Breast epithelium (tissue), 3 donors: ENCODE data around the gene MGAT4B.

Experiments used
- CTCF ChIP-seq, 3 donors: fragments of 450-650 bp; IDR thresholded peaks; one replicate each; pipeline ENCODE4 v1.5.1; 2016 to 2017; ENCODE audit warnings: antibody characterized with exemption in 3 of 3, mild to moderate bottlenecking in 3 of 3, moderate library complexity in 3 of 3
- POLR2A ChIP-seq: fragments of 450-650 bp; IDR thresholded peaks from one replicate; pipeline ENCODE4 v1.6.1; 2016; ENCODE audit warnings: antibody characterized with exemption, mild to moderate bottlenecking, moderate library complexity

GRCh38 chr5:179795049-179795862 lies 11.4 kb downstream of the MGAT4B start:
- no peak for TF ChIP-seq CTCF (IDR thresholded peaks at IDR 0.05)
- TF ChIP-seq POLR2A = no peak
